ENCODE measurements around the gene TUBA8.
A peak's percentile ranks its signal among the peaks of the same experiment; 100 is the strongest.
"Not testable (repeated sequence)": the region's sequence is repeated elsewhere in the genome, so short reads cannot be mapped to it uniquely, and the experiment has no call there.

The TUBA8 gene

DNA sequence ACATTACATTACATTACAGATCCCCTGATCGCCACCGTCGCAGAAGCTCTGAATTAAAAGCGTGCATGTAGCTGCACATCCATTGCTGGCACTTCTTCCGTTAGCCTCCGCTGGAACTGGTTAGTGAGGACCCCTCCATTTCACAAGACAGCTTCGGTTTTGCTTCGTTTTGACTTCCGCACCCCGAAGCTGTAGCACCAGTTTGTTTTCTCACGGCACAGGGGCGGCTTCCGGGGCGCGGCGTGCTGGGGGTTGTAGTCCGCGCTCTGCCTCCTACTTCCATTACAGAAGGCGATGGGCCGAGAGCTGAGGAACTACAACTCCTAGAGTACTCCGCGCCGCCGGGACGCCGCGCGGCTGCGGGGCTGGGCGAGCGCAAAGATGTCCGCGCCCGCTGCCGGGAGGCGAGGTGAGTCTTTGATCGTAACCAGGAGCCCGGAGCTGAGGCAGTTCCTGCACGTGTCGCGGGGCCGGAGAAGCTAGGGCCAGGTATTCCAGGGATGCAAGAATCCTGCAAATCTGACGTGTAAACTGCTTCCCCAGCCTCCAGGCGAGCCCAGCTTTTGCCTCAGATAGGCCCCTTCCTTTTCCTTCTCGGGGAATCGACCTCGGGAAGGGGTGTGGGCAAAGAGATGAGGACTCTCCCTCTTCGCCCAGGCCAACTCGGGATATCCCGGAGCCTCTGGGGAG is 32.8 kb upstream of the TUBA8 start, which contains the start of gene PEX26:
Gene PEX26, plus strand, starts transcription at position 352 of the 690 bp plus-strand sequence. CDS start 387 bp downstream, outside the sequence.
- peak; percentile 91 for DNase-seq

DNA sequence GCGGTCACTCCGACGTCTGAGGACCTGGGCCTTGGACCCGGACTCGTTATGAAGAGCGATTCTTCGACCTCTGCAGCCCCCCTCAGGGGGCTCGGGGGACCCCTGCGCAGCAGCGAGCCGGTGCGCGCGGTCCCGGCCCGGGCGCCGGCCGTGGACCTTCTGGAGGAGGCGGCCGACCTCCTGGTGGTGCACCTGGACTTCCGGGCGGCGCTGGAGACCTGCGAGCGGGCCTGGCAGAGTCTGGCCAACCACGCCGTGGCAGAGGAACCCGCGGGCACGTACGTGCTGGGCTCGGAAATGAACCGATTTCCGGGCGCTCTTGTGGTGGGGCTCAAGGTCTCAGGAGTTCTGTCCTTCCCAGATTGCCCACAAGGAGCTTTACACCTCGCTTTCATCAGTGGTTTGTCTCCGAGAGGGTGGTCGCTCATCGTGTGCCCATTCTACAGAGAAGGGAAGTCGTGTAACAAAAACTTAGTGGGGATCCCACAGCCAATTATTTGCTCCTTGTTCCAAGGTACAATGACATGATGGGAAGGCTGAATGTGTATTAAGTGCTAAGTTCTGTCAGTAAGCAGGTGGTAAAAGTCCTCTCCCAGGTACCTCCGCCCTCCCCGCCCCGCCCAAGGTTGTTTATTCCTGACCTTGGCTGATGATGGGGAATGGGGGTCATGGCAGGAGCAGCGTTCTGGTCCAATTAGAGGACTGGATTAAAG is 32.1 kb upstream of the TUBA8 start:
- DNase-seq: no peak

DNA sequence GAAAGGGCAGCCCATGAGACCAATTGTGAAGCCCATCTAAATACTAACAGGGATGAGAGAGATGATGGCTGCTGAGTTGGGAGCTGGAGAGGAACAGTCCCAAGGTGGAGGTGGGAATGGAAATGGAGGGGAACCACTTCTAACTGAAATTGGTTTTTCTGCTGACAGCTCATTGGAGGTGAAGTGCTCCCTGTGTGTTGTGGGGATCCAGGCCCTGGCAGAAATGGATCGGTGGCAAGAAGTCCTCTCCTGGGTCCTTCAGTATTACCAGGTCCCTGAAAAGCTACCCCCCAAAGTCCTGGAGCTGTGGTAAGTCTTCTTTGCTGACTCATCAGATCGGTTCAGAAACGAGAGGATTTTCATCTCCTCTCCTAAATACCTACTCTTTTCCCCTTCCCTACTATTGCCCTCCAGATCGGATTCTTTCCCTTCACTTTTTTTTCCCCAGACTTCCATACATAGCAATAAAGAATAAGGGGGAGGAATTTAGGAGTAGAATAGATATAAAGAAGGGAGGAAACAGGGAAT is 30.8 kb upstream of the TUBA8 start:
- DNase-seq: no peak

DNA sequence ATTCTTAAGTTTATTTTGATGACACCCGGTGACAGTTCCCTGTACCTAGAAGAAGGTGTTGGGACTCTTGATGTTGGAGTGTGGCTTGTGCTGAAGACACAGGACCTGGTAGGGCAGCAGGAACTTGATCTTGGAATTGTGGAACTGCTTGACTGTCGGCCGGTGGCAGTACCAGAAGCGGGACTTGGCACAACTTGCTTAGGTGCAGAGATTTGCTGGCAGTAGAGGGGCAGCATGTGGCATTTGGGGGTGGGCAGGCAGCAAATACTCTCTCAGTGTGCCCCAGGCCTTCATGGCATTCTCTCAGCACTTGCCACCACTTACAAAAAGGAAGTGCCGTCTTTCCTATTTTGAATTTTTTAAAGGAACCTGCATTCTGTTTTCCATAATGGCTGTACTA is 29.2 kb upstream of the TUBA8 start:
- no peak for DNase-seq

DNA sequence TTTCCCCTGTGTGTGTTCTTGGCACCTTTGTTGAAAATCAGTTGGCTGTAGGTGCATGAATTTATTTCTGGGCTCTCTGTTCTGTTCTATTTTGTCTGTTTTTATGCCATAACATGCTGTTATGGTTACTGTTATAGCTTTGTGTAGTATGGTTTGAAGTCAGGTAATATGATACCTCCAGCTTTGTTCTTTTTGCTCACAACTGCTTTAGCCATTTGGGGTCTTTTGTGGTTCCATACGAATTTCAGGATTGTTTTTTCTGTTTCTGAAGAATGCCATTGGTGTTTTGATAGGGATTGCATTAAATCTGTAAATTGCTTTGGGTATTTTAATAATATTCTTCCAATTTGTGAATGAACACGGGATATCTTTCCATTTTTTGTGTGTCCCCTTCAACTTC is 28.1 kb upstream of the TUBA8 start:
- DNase-seq: no peak

DNA sequence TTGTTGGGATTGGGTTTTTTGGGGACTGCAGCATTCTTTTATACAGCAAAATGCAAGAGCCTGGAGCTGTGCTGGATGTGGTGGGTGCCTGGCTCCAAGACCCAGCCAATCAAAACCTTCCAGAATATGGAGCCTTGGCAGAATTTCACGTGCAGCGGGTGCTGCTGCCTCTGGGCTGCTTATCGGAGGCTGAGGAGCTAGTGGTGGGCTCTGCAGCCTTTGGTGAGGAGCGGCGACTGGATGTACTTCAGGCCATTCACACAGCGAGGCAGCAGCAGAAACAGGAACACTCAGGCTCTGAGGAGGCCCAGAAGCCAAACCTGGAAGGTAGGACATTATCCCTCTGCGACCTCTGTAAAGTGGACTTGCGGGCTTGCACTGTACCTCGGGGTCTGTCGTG is 27.2 kb upstream of the TUBA8 start:
- no peak for DNase-seq

DNA sequence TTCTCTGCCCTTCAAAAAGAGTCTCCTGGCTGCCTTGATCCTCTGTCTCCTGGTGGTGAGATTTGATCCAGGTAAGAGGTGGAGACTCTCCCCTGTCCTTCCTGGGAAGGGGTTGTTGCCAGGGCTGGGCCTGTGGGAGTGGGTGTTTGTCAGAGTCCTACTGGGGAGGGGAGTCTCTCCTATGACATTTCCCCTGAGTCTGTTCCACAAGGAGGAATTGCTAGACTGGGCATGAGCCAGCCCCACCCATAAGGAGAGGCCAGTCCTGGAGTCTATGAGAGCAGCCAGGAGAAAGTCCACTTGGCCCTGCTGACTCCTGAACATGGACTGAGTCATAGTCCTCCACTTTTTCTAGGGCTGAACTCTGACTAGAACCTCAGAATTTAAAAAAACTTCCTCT is 25.4 kb upstream of the TUBA8 start:
- no peak for DNase-seq

DNA sequence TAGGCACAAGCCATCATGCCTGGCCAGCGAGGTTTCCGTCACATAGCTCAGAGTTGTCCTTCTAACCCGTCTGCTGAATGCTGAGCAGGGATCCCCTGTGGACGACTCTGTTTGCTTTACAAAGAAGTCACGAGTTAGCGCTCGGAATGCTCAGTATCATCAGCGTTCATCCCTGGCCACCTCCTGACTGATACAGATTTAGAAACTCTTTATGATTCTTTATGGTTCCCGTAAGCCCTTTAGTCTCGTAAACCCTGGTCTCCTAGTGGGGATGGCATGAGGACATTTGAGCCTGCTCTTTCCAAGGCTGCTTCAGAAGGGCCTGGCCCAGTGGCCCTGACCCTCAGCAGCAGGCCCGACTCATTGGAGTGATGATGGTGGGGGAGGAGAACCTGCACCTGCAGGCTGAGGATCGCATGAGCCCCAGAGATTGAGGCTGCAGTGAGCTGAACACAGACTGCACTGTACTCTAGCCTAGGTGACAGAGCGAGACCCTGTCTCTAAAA is 23.2 kb upstream of the TUBA8 start:
- no peak for DNase-seq

DNA sequence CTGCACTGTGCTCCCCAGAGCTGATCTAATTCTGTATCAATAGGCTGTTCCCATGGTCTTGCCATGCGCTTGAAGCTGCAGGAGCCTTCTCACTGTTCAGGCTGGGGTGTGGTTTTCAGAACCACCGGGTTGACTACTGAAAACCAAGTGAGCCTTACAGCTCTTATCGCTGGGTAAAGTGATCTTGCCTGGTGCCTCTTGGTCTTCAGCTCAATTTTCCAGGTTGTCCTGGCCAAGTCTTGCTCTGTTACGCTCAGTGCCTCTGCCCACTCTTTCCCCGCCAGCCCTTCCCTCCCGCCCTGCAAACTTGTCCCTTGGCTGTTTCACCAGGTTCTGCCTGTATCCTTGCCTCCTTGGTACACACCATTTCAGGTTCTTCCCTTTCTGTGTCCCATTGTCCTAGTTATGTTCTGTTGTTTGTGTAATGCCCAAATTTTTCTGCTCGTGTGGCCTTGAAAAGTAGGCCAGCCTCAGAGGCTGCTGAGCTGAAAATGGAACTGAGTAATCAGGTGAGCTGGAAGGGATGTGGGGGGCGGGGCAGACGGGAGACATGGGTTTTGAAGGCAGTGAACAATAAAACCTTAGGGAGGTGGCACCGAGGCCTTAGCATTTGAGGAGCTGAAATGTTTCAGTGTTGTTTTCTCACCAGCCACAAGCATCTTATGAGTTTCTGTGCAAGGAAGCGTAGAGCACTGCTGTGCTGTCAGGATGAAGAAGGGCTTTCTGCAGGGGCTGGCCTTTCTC is 21.6 kb upstream of the TUBA8 start:
- DNase-seq: no peak

DNA sequence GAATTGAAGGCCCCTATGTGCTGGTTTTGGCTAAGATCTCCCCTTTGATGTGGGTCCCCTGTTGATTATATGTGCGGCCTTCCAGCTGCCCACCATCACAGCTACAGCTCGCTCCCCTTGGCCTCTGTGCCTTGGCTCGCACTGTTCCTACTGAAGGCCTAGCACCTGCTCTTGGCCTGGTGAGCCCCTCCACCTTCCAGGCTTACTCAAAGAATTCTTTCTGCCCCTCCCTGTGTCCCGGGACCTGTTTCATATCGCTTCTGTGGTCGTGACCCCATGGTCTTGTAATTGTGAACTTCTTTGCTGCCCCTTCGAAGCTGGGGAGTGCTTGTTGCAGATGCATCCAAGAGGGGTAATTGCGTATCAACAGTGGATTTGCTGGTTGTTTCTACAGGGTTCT is 20.3 kb upstream of the TUBA8 start:
- DNase-seq: no peak

DNA sequence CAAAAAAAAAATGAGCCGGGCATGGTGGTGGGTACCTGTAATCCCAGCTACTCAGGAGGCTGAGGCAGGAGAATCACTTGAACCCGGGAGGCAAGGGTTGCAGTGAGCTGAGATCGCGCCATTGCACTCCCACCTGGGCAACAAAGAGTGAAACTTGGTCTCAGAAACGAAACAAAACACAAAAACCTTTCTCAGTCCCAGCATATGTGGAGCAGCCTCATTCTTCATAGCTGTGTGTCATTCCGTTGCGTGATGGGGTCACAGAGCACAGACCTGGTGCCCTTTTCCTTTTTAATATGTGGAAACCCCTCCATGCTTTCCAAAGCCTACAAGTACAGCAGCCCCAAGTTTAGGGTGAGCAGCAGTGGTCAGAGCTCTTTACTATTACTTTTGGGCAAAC is 19.1 kb upstream of the TUBA8 start:
- no peak for DNase-seq

DNA sequence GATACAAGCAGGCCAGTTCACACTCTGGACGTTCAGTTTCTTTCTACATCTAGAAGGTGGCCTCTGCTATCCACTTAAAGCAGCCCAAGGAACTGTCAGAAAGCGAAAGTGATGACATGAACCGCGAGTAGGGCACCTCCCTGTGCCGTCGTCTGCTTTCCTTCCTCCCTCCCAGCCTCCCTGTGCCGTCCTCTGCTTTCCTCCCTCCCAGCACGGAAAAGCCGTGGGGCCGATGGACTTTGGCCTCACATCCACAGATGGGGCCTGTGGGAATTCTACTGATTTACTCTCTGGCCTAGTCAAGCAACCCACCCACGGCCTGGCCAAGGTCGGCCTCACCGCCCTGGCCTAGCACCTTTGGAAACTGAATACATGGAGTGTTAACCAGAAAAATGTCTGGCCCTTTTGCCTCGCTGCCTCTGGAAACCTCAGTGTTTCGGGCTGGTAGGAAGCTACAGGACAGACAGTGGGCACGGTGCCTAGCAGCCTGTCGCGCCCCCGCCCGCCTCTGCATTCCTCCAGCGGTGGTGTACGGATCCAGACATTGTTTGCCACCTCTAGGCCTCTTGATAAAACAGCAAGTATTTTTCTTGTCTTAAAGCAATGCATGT is 18.6 kb upstream of the TUBA8 start:
- no peak for DNase-seq

DNA sequence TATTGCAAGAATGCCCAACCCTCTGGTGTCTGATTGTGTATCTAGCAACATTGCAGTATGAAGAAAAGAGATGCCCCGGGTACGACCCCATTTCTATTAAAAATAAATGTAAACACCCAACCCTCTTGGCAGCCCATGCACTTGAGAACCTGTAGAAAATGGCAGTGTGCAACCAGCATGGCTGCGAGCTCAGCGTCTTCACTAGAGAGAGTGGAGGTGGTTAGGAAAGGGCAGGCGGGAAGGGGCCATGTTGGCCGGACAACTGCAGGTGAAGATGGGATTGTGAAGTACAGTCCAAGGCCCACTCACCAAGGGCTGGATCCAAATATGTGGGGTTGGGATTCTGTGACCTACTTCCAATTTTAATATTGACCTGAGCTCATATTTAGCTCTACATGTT is 16.9 kb upstream of the TUBA8 start:
- DNase-seq: no peak

DNA sequence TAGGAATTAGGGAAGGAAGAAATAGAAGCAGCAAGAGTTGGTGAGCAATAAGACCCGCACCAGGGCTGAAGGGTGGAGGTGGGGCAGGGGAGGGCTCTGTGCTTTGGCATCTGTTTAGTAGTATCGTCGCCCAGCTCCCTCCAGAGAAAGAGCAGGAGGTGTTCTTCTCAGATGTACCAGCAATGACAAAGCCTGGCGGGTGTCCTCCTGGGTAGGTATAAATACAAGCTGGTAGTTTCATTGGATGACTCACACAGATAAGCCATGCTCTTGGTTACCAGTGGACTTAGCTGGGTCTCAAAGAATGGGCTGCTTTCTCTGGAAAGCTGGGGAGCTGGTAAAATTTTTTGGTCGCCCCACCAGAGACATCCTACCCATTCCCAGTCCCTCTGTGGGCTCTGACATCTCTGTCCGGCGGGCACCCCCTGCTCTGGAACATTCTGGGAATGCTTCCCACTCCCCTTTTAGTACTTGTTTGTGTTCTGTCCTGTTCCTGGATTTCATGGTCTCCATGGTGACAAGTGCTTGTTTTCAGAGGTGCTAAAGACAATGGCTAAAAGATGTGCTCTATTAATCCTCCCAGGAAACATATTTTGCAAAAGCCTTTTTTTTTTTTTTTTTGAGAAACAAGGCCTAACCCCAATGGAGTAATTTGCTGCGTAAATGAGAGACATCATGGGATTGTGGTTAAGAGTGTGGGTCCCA is 15.4 kb upstream of the TUBA8 start:
- DNase-seq: no peak

DNA sequence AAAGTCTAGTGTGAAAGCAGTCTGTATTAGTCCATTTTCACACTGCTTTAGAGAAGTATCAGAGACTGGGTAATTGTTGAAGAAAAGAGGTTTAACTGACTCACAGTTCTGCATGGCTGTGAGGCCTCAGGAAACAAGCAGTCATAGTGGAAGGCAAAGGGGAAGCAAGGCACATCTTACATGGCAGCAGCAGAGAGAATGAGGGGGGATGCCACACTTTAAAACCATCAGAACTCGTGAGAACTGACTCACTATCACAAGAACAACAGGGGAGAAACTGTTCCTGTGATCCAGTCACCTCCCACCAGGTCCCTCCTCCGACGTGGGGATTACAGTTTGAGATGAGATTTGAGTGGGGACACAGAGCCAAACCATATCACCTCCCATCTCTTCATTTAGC is 13.8 kb upstream of the TUBA8 start:
- peak; percentile 58 for DNase-seq

DNA sequence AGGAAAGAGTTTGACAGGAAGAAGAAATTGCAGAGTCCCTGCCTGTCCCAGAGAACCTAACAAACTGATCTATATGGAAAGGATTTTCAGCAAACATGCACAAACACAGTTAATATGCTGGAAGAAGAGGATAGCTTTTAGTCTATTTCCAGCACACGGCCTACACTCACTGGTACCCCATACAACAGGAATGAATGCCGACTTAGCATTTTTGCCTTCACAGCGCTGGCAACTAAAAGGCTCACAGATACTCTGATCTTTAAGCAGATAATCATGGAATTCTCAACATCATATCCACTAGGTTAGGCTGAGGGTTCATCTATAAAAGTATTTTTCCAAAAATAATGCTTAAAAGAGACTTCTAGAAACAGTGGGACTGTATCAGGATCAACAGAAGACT is 9.8 kb upstream of the TUBA8 start:
- DNase-seq: no peak

DNA sequence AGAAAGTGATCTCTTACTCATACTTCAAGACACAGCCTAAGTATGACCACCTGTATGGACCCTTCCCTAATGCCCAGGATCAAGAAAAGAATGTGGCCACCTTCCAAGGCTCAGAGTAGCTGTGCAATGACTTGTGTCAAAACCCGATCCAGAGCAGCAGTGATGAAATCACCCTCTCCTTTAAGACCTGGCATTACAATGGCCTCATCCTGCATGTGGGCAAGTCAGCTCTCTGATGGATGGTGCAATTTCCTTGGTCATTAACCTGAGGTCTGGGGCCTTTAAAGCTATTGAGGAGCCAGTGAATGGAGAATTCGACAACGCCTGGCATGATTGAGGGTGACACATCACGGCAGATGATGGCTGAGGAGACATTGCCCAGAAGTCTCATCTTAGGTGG is 9.1 kb upstream of the TUBA8 start:
- DNase-seq: no peak

DNA sequence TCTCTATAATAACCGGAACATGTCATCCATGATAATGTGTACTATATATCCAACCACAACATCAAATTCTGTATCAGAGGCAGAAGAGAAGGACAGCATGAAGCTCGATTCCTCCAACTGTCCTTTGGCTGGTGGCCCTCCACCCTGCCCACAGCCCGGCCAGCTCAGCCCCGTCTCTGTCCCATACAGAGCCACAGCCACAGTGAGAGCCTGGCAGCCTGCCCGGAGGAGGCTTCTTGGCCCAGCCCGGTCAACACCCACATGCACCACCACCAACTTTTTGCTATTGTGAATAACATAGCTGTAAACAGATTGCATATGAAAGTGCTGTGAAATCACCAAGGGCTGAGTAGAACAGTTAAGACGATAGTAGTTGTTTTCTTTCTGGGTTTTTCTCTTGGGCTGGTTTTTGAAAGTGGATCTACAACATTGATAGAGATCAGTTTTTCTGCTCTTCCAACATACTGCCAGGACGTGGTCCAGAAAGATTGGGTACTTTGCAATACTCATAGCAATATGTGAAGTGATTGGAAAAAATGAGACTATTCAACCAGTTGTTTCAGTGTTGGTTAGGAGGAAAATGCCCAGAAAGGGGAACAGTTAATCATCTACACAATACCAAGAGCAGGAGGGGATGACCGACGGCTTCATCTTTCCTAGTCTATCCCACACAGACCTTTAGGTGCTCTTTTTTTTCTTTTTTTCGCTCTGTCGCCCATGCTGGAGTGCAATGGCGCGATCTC is 6.9 kb upstream of the TUBA8 start:
- no peak for DNase-seq

DNA sequence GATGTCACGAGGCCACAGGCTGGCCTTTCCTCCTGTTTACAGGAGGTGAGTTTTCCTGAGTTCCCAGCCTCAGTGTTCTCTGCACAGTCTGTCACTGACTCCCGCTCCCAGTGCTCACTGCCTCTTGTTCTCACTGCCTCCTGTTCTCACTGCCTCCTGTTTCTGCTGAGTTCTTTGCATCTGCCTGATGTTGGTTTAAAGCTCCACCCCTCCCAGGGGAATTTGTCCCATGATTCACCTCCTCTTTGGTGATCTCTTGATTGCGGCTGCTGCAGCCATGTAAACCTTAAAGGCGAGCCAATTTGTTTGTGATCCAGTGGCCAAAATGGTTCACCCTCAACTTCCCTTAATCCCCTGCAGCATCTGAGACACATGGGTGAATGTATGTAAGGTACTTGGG is 6.0 kb upstream of the TUBA8 start:
- no peak for DNase-seq

DNA sequence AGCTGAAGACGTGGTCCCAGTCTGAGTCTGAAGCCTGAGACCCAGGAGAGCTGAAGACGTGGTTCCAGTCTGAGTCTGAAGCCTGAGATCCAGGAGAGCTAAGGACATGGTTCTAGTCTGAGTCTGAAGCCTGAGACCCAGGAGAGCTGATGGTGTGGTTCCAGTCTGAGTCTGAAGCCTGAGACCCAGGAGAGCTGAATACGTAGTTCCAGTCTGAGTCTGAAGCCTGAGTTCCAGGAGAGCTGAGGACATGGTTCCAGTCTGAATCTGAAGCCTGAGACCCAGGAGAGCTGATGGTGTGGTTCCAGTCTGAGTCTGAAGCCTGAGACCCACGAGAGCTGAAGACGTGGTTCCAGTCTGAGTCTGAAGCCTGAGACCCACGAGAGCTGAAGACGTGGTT is 4.6 kb upstream of the TUBA8 start:
- DNase-seq: not testable (repeated sequence)

DNA sequence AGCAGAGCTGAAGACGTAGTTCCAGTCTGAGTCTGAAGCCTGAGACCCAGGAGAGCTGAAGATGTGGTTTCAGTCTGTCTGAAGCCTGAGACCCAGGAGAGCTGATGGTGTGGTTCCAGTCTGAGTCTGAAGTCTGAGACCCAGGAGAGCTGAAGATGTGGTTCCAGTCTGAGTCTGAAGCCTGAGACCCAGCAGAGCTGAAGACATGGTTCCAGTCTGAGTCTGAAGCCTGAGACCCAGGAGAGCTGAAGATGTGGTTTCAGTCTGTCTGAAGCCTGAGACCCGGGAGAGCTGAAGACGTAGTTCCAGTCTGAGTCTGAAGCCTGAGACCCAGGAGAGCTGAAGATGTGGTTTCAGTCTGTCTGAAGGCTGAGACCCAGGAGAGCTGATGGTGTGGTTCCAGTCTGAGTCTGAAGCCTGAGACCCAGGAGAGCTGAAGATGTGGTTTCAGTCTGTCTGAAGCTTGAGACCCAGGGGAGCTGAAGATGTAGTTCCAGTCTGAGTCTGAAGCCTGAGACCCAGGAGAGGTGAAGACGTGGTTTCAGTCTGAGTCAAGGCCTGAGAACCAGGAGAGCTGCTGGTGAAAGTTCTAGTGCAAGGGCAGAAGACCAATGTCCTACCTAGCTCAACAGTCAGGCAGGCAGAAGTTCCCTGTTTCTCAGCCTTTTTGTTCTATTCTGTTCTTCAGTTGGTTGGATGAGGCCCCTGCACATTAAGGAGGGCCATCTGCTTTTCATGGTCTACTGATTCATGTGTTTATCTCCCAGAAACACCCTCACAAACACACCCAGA is 3.9 kb upstream of the TUBA8 start:
- not testable (repeated sequence) for DNase-seq

Measured in GDM1 (cell line).